Stomach (tissue), 9 donors: Measurements from ENCODE around the gene CFAP46. TPM values are rescaled to one million over a fixed set of nuclear protein-coding genes. Genes with fewer than 3 reads are reported as not detected.

Experiments
- DNase-seq, 2 donors: peaks; one replicate each; pipeline versions ENCODE4 v3.0.0 to v3.0.0-alpha.2; 2013 to 2019
- H3K27ac ChIP-seq, 5 donors: fragments of 200-600 bp in 4 of 5; sonication (generic) in 4 of 5; one replicate each; pipeline ENCODE4 v1.5.1; 2013 to 2019; ENCODE audit warnings: mild to moderate bottlenecking in 1 of 5, moderate library complexity in 1 of 5
- H3K27me3 ChIP-seq, 3 donors: fragments of 200-600 bp; sonication (generic); one replicate each; pipeline ENCODE4 v1.5.1; 2017 to 2019; ENCODE audit warnings: mixed run types in 1 of 3
- H3K36me3 ChIP-seq, 4 donors: fragments of 200-600 bp; sonication (generic); 1 replicate in 3 of 4; 2 replicates in 1 of 4; pipeline ENCODE4 v1.5.1; 2016 to 2019
- H3K4me1 ChIP-seq, 4 donors: fragments of 200-600 bp; sonication (generic); one replicate each; pipeline ENCODE4 v1.5.1; 2016 to 2019
- H3K4me3 ChIP-seq, 4 donors: fragments of 200-600 bp; sonication (generic) in 3 of 4; one replicate each; pipeline ENCODE4 v1.5.1; 2016 to 2019; ENCODE audit warnings: mild to moderate bottlenecking in 1 of 4
- H3K9me3 ChIP-seq, 4 donors: fragments of 200-600 bp; sonication (generic); one replicate each; pipeline ENCODE4 v1.5.1; 2016 to 2019
- EP300 ChIP-seq: sonication (generic); formaldehyde crosslinking; IDR thresholded peaks from one replicate; pipeline ENCODE4 v1.6.1; 2017; ENCODE audit warnings: antibody characterized with exemption
- POLR2A ChIP-seq, 4 donors: fragments of 450-650 bp; IDR thresholded peaks; one replicate each; pipeline ENCODE4 v1.6.1; 2016; ENCODE audit warnings: antibody characterized with exemption in 4 of 4, control low read depth in 2 of 4, mild to moderate bottlenecking in 1 of 4, moderate library complexity in 1 of 4
- POLR2AphosphoS5 ChIP-seq, 3 donors: sonication (generic); formaldehyde crosslinking; IDR thresholded peaks; one replicate each; pipeline ENCODE4 v1.6.1; 2016; ENCODE audit warnings: antibody characterized with exemption in 3 of 3
- WGBS, 5 donors: extraction: QIAGEN DNeasy Blood & Tissue Kit in 3 of 5; methylation state at CpG; one replicate each; pipeline versions ENCODE4 v1.1.5 to v1.1.7; 2013 to 2018; 5-methylcytosine and 5-hydroxymethylcytosine counted together
- intact Hi-C: fragments of 100-400 bp; cut with DNase I; formaldehyde crosslinking; loops from one replicate; pipeline ENCODE4 v1.15.1; 2023; ENCODE audit warnings: low total_unique reads
- polyA plus RNA-seq, 3 donors: library from polyadenylated mRNA; stranded (reverse); fragments of 200-250 nt; gene quantifications; one replicate each; pipeline ENCODE4 v1.2.3, GENCODE V29; 2013
- total RNA-seq, 5 donors: library from RNA; depleted of rRNA; stranded (reverse); fragments of >200 nt; gene quantifications; one replicate each; pipeline versions ENCODE4 v1.1.0 to v1.2.3, GENCODE V29; 2014 to 2016
- TF ChIP-seq, protein P1 (sequence below), 7 experiments: fragments of 450-650 bp in 4 of 7; fragments of 200-600 bp in 3 of 7; sonication (generic) in 3 of 7; IDR thresholded peaks; one replicate each; pipeline ENCODE4 v1.5.1; 2016 to 2019; ENCODE audit warnings: antibody characterized with exemption in 7 of 7, control low read depth in 2 of 7, mild to moderate bottlenecking in 1 of 7
- donor health status: healthy with polysubstance abuse.
- donor health status: Bipolar disorder and iron deficiency.
- donor health status: healthy.

The CFAP46 gene
- total and polyA plus RNA-seq, 8 donors, result under 0.01 to 5.8 (median 1.8) TPM; not detected in 1

DNA sequence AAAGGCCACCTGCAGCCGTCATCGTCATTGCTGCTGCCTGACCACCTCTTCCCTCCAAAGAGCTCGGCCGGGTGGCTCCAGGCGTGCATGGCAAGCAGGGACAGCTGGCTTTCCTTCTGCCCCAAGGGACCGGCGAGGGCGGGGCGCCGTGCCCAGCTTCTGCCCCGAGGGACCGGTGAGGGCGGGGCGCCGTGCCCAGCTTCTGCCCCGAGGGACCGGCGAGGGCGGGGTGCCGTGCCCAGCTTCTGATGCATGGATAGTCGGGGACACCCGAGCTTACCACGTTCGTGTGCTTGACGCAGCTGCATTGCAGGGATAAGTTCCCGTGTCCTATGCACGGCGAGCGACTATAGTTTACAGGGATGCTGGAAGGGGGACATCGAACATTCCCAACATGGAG, 27.0 kb downstream of the CFAP46 start:
- Histone ChIP-seq H3K27me3 (peaks cover 0 to 57% (median 0%) of the 10 kb centered on the region in 3 donors), H3K4me1 (peaks cover 0 to 10% (median 9%) of the 10 kb centered on the region in 4 donors), H3K27ac (no peak overlapping the region), H3K4me3 (no peak overlapping the region), H3K9me3 (no peaks in the 10 kb centered on the region), H3K36me3 (no peaks in the 10 kb centered on the region)
- WGBS, 5 donors, result 75 to 88% (median 82%) methylated on average over 20 to 30 of the region's 30 CpGs
- intact Hi-C loops, result no loop called here
- TF ChIP-seq POLR2A (IDR thresholded peaks at IDR 0.05), result no peak
- TF ChIP-seq, protein P1, sequence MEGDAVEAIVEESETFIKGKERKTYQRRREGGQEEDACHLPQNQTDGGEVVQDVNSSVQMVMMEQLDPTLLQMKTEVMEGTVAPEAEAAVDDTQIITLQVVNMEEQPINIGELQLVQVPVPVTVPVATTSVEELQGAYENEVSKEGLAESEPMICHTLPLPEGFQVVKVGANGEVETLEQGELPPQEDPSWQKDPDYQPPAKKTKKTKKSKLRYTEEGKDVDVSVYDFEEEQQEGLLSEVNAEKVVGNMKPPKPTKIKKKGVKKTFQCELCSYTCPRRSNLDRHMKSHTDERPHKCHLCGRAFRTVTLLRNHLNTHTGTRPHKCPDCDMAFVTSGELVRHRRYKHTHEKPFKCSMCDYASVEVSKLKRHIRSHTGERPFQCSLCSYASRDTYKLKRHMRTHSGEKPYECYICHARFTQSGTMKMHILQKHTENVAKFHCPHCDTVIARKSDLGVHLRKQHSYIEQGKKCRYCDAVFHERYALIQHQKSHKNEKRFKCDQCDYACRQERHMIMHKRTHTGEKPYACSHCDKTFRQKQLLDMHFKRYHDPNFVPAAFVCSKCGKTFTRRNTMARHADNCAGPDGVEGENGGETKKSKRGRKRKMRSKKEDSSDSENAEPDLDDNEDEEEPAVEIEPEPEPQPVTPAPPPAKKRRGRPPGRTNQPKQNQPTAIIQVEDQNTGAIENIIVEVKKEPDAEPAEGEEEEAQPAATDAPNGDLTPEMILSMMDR (IDR thresholded peaks at IDR 0.05), result no peak
- no peak for TF ChIP-seq POLR2AphosphoS5 (IDR thresholded peaks at IDR 0.05)
- TF ChIP-seq EP300, result no peak
- DNase-seq, result no peak

- peaks cover 0 to 53% (median 0%) of the 10 kb centered on the region in 3 donors for H3K27me3 ChIP-seq
- no peak overlapping the region for H3K27ac ChIP-seq
- intact Hi-C loops, result no loop called here
- H3K4me1 ChIP-seq, result peaks cover 0 to 10% (median 9%) of the 10 kb centered on the region in 4 donors
- H3K4me3 ChIP-seq, result no peak overlapping the region
- 84 to 93% (median 87%) methylated on average over 8 to 15 of the region's 17 CpGs for WGBS, 5 donors
- H3K9me3 ChIP-seq, result no peaks in the 10 kb centered on the region
- DNase-seq, result no peak
- TF ChIP-seq POLR2A (IDR thresholded peaks at IDR 0.05) (no peak), EP300 (no peak), POLR2AphosphoS5 (IDR thresholded peaks at IDR 0.05) (no peak)
- TF ChIP-seq, protein P1 (IDR thresholded peaks at IDR 0.05), result no peak
- H3K36me3 ChIP-seq, result no peaks in the 10 kb centered on the region
Measured at GRCh38 chr10:132914732-132915131, 27.6 kb downstream of the CFAP46 start.

- Histone ChIP-seq H3K4me1 (peaks cover 0 to 10% (median 9%) of the 10 kb centered on the region in 4 donors), H3K36me3 (no peaks in the 10 kb centered on the region), H3K9me3 (no peaks in the 10 kb centered on the region), H3K4me3 (no peak overlapping the region), H3K27ac (no peak overlapping the region), H3K27me3 (peaks cover 0 to 42% (median 0%) of the 10 kb centered on the region in 3 donors)
- WGBS, 5 donors, result 76 to 87% (median 84%) methylated on average over 24 to 26 of the region's 26 CpGs
- TF ChIP-seq POLR2AphosphoS5 (IDR thresholded peaks at IDR 0.05), result no peak
- TF ChIP-seq, protein P1 (IDR thresholded peaks at IDR 0.05), result no peak
- TF ChIP-seq EP300, result no peak
- TF ChIP-seq POLR2A (IDR thresholded peaks at IDR 0.05), result no peak
- intact Hi-C loops, result no loop called here
- DNase-seq, result no peak
Measured at GRCh38 chr10:132913559-132914115, 28.7 kb downstream of the CFAP46 start.

DNA sequence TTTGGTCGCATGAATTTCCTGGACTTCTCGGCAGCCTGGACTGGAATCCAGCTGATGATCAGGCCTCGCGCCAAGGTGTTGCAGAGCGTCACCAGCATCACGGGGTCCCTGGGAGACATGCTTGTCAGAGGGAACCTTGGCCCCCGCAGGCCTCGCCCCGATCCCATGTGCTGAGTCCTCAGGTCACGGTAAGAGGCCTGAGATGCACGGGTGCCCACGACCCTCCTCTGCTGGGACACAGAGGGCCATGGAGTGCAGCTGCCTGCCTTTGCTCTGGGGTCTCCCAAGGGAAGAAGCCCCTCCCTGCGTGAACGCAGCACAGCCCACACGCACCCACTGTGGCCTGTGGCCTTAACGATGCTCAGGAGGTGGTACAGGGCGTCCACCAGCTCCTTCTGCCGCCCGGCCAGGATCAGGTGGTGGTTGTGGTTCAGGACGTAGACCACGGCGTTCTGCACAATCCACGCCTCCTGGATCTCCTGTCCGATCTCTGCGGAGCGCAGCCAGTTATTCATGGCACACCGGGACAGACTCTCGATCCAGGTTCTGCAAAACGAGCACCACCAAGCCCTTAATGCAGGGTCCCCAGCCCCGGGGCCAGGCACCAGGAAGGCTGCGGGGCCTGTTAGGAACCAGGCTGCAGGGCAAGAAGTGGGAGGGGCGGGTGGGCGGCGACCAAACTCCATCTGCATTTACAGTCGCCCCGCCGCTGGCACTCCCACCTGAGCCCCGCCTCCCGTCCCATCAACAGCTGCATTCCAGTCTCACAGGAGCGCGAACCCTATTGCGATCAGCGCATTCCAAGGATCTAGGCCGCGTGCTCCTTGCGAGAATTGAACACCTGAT, 29.4 kb downstream of the CFAP46 start:
- Histone ChIP-seq H3K9me3 (no peaks in the 10 kb centered on the region), H3K4me3 (no peak overlapping the region), H3K36me3 (no peaks in the 10 kb centered on the region), H3K27ac (no peak overlapping the region), H3K4me1 (peaks cover 0 to 10% (median 9%) of the 10 kb centered on the region in 4 donors), H3K27me3 (peaks cover 0 to 42% (median 0%) of the 10 kb centered on the region in 3 donors)
- intact Hi-C loops, result no loop called here
- 71 to 84% (median 73%) methylated on average over 19 to 46 of the region's 46 CpGs for WGBS, 5 donors
- DNase-seq, result peak in 1 of 2 donors; percentile 62
- TF ChIP-seq EP300, result no peak
- no peak for TF ChIP-seq POLR2AphosphoS5 (IDR thresholded peaks at IDR 0.05)
- TF ChIP-seq, protein P1 (IDR thresholded peaks at IDR 0.05), result no peak
- no peak for TF ChIP-seq POLR2A (IDR thresholded peaks at IDR 0.05)
